Body of pancreas (tissue), 4 donors: ENCODE measurements around the gene LYG2. TPM values are rescaled to one million over a fixed set of nuclear protein-coding genes. Genes with fewer than 3 reads are reported as not detected.
"Not testable (repeated sequence)": the region's sequence is repeated elsewhere in the genome, so short reads cannot be mapped to it uniquely, and the experiment has no call there.

Experiments
- ATAC-seq: fragments of 150-250 bp; one replicate; pipeline ENCODE4 v1.9.1; 2016
- DNase-seq, 4 donors: peaks; one replicate each; pipeline ENCODE4 v3.0.0-alpha.2; 2019
- H3K27ac ChIP-seq, 4 donors: fragments of 200-600 bp; sonication (generic); 1 replicate in 3 of 4; 2 replicates in 1 of 4; pipeline versions ENCODE4 v1.5.1 to v1.6.1; 2016 to 2019; ENCODE audit warnings: mild to moderate bottlenecking in 1 of 4, mixed read lengths in 1 of 4, moderate library complexity in 1 of 4
- H3K27me3 ChIP-seq, 2 donors: fragments of 200-600 bp; sonication (generic); one replicate each; pipeline ENCODE4 v1.6.0; 2016; ENCODE audit warnings: mild to moderate bottlenecking in 1 of 2
- H3K36me3 ChIP-seq, 2 donors: fragments of 200-600 bp; sonication (generic); replicated peaks in 1 of 2; 2 replicates each; pipeline ENCODE4 v1.5.1; 2016; ENCODE audit warnings: low read depth in 2 of 2; ENCODE audit not compliant: insufficient read depth in 1 of 2
- H3K4me1 ChIP-seq: fragments of 200-600 bp; sonication (generic); one replicate; pipeline ENCODE4 v1.6.0; 2016
- H3K4me3 ChIP-seq, 2 donors: fragments of 200-600 bp; sonication (generic); 1 replicate in 1 of 2; 2 replicates in 1 of 2; pipeline ENCODE4 v1.5.1; 2016 to 2019
- H3K9me3 ChIP-seq, 3 donors: fragments of 200-600 bp; sonication (generic); 1 replicate in 2 of 3; 2 replicates in 1 of 3; pipeline ENCODE4 v1.5.1; 2016
- POLR2A ChIP-seq, 3 donors: fragments of 450-650 bp; IDR thresholded peaks; one replicate each; pipeline ENCODE4 v1.6.1; 2016; ENCODE audit warnings: antibody characterized with exemption in 3 of 3, mild to moderate bottlenecking in 2 of 3
- WGBS, 2 donors: methylation state at CpG; one replicate each; pipeline ENCODE4 v1.1.5; 2017; 5-methylcytosine and 5-hydroxymethylcytosine counted together
- intact Hi-C: fragments of 100-400 bp; cut with DNase I; formaldehyde crosslinking; loops from one replicate; pipeline ENCODE4 v1.15.1; 2023
- total RNA-seq, 2 donors: library from RNA; depleted of rRNA; stranded (reverse); fragments of >200 nt; gene quantifications; one replicate each; pipeline ENCODE4 v1.1.0, GENCODE V29; 2016
- TF ChIP-seq, protein P1 (sequence below), 7 experiments: fragments of 450-650 bp in 4 of 7; fragments of 200-600 bp in 3 of 7; sonication (generic) in 3 of 7; IDR thresholded peaks; one replicate each; pipeline ENCODE4 v1.5.1; 2016 to 2019; ENCODE audit warnings: antibody characterized with exemption in 7 of 7

The LYG2 gene
- total RNA-seq, 2 donors from 2014 or later: not detected

DNA sequence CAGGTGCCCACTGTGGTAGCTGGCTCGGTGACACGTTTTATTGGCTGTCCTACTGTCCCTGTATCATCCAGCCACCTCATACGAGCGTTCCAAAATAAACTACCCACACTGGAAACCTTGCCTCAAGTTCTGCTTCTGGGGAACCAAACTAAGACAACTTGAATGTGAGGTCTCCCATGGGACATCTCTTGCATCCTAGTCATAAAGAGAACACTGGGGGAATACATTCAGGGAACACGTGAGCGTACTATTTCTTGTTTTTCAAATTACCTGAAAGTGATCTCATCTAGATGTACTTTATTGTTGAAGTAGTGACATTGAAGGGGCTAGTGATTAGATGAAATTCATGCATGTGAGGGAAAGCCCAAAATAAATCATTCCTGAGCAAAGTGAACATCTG lies 15.0 kb downstream of the LYG2 start:
- TF ChIP-seq, protein P1, sequence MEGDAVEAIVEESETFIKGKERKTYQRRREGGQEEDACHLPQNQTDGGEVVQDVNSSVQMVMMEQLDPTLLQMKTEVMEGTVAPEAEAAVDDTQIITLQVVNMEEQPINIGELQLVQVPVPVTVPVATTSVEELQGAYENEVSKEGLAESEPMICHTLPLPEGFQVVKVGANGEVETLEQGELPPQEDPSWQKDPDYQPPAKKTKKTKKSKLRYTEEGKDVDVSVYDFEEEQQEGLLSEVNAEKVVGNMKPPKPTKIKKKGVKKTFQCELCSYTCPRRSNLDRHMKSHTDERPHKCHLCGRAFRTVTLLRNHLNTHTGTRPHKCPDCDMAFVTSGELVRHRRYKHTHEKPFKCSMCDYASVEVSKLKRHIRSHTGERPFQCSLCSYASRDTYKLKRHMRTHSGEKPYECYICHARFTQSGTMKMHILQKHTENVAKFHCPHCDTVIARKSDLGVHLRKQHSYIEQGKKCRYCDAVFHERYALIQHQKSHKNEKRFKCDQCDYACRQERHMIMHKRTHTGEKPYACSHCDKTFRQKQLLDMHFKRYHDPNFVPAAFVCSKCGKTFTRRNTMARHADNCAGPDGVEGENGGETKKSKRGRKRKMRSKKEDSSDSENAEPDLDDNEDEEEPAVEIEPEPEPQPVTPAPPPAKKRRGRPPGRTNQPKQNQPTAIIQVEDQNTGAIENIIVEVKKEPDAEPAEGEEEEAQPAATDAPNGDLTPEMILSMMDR (IDR thresholded peaks at IDR 0.05): no peak
- TF ChIP-seq POLR2A (IDR thresholded peaks at IDR 0.05): no peak
- ATAC-seq (no peak), DNase-seq (no peak)
- 84 to 86% methylated on average over 6 of the region's 6 CpGs for WGBS, 2 donors
- Histone ChIP-seq H3K36me3 (no peaks in the 10 kb centered on the region), H3K4me3 (no peak overlapping the region), H3K27ac (no peak overlapping the region), H3K4me1 (no peaks in the 10 kb centered on the region), H3K27me3 (no peaks in the 10 kb centered on the region), H3K9me3 (no peaks in the 10 kb centered on the region)
- intact Hi-C loops: no loop called here

DNA sequence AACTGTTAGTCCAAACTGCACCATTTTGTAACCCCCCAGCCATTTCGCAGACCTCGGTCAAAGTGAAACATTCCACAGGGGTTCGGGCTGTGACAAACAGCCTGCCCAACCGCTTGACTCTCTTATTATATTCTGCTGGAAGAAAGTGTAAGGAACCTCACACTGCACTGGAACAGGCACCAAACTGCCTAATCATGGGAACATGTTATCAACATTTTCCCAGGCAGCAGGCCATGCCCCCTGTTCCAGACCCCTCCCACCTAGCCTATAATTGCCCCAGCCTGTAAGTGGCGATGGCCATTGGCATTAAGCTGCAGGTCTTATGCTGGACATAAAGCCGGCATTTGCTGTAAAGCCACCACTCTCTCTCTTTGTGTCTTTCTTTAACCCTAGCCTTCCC lies 16.9 kb downstream of the LYG2 start:
- 93 to 97% methylated on average over 6 of the region's 6 CpGs for WGBS, 2 donors
- ATAC-seq: no peak
- Histone ChIP-seq H3K9me3 (no peaks in the 10 kb centered on the region), H3K27ac (no peak overlapping the region), H3K4me1 (no peaks in the 10 kb centered on the region), H3K36me3 (no peaks in the 10 kb centered on the region), H3K27me3 (no peaks in the 10 kb centered on the region), H3K4me3 (no peak overlapping the region)
- intact Hi-C loops: no loop called here
- TF ChIP-seq, protein P1 (IDR thresholded peaks at IDR 0.05): no peak
- no peak for TF ChIP-seq POLR2A (IDR thresholded peaks at IDR 0.05)
- no peak for DNase-seq

GRCh38 chr2:99233177-99233576 lies 22.3 kb downstream of the LYG2 start:
- H3K9me3 ChIP-seq, DNase-seq, H3K4me3 ChIP-seq, H3K27me3 ChIP-seq, intact Hi-C loops, H3K27ac ChIP-seq, H3K4me1 ChIP-seq, ATAC-seq, H3K36me3 ChIP-seq: not testable (repeated sequence)

DNA sequence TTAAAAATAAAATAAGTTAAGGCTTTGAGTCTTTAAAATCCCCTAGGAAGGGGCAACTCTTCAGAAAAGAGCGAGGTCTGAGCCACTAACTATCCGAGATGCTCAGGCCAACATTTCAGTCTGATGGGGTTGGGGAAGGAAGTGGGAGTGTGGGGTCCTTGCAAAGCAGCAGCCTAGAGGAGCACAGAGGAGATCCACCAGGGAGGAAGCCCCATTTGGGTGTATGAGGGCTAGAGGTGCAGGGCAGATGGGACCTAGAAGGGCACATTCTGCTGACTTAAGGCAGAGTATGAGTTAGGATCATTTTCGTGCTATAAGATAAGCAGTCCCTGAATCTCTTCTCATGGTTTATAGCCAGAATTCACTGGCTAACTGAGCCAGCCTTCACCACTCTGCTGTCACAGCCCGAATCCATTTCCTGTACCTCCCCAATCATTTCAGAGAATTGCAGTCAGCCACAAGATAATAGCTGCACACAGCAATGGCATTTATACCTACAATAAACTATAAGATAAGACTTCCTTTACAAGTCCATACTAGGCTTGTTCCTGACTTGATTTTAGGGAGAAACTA lies 37.5 kb downstream of the LYG2 start:
- peaks cover 0 to 3% (median 0%) of the 10 kb centered on the region in 3 donors for H3K9me3 ChIP-seq
- 85 to 86% methylated on average over 4 of the region's 4 CpGs for WGBS, 2 donors
- no peaks in the 10 kb centered on the region for H3K4me1 ChIP-seq
- H3K4me3 ChIP-seq: no peak overlapping the region
- no peaks in the 10 kb centered on the region for H3K36me3 ChIP-seq
- DNase-seq (no peak), ATAC-seq (no peak)
- no peaks in the 10 kb centered on the region for H3K27me3 ChIP-seq
- TF ChIP-seq POLR2A (IDR thresholded peaks at IDR 0.05): no peak
- TF ChIP-seq, protein P1 (IDR thresholded peaks at IDR 0.05): no peak
- H3K27ac ChIP-seq: no peak overlapping the region
- intact Hi-C loops: no loop called here

DNA sequence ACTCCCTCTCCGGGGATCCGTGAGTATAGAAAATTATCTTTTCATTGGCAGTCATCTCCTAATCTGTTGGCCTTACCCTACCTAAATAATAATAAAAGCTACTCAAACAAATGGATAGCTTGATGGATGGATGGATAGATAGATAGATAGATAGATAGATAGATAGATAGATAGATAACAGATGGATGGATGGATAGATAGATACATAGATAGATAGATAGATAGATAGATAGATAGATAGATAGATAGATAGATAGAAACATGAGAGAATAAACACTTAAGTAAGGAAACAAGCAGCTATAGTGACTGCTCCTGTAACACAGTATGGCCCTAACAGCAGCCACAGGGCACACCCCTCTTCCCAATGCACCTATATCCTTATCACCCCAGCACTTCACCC lies 39.4 kb downstream of the LYG2 start:
- intact Hi-C loops: no loop called here
- TF ChIP-seq, protein P1 (IDR thresholded peaks at IDR 0.05): no peak
- no peaks in the 10 kb centered on the region for H3K9me3 ChIP-seq
- WGBS, 2 donors: 93 to 97% methylated on average over 2 of the region's 2 CpGs
- no peaks in the 10 kb centered on the region for H3K27me3 ChIP-seq
- no peak overlapping the region for H3K27ac ChIP-seq
- H3K36me3 ChIP-seq: no peaks in the 10 kb centered on the region
- ATAC-seq: no peak
- DNase-seq: no peak
- no peaks in the 10 kb centered on the region for H3K4me1 ChIP-seq
- H3K4me3 ChIP-seq: no peak overlapping the region
